GM12801 (cell line): ENCODE measurements around the gene CGNL1.

Source experiments
- CTCF ChIP-seq: IDR thresholded peaks from one replicate; pipeline ENCODE4 v1.5.1; 2011; ENCODE audit warnings: control low read depth; ENCODE audit not compliant: insufficient read length; ENCODE audit errors: extremely low read depth

The CGNL1 gene

GRCh38 chr15:57541271-57541670 lies 165.0 kb downstream of the CGNL1 start:
- TF ChIP-seq CTCF = no peak

- no peak for TF ChIP-seq CTCF
Measured at GRCh38 chr15:57541805-57542504, 165.7 kb downstream of the CGNL1 start.

- TF ChIP-seq CTCF = no peak
Measured at GRCh38 chr15:57542505-57542817, 166.2 kb downstream of the CGNL1 start.

GRCh38 chr15:57544848-57545480 lies 168.7 kb downstream of the CGNL1 start:
- no peak for TF ChIP-seq CTCF

- no peak for TF ChIP-seq CTCF
Measured at GRCh38 chr15:57545995-57546394, 169.7 kb downstream of the CGNL1 start.

- TF ChIP-seq CTCF = no peak
Measured at GRCh38 chr15:57547243-57547755, 171.0 kb downstream of the CGNL1 start.

- TF ChIP-seq CTCF = no peak
Measured at GRCh38 chr15:57548351-57548750, 172.0 kb downstream of the CGNL1 start.
